ES-I3 (cell line): ENCODE results near the gene INPP5A.

Experiments used
- H3K36me3 ChIP-seq: 2 replicates; pipeline ENCODE4 v1.6.1; 2013; ENCODE audit warnings: mild to moderate bottlenecking, low read length, control low read depth, moderate library complexity; ENCODE audit not compliant: insufficient read depth
- H3K4me1 ChIP-seq: 2 replicates; pipeline ENCODE4 v1.6.1; 2013; ENCODE audit warnings: mild to moderate bottlenecking, control low read depth, low read length; ENCODE audit not compliant: insufficient read depth
- H3K9ac ChIP-seq: 2 replicates; pipeline ENCODE4 v1.6.1; 2013; ENCODE audit warnings: low read depth, mild to moderate bottlenecking, low read length, moderate library complexity
- H3K9me3 ChIP-seq: 2 replicates; pipeline ENCODE4 v1.6.1; 2013; ENCODE audit warnings: mild to moderate bottlenecking, low read length, moderate library complexity; ENCODE audit not compliant: control insufficient read depth, insufficient read depth

The INPP5A gene

GRCh38 chr10:132534391-132535064 is 3.1 kb upstream of the INPP5A start:
- 0 out of 2 replicates have a peak, but pooled peaks cover 6% of the 10 kb centered on the region for H3K4me1 ChIP-seq

GRCh38 chr10:132535065-132535651 is 2.4 kb upstream of the INPP5A start:
- no peak overlapping the region for H3K9ac ChIP-seq
- H3K36me3 ChIP-seq: no peaks in the 10 kb centered on the region
- H3K9me3 ChIP-seq: no peaks in the 10 kb centered on the region
- H3K4me1 ChIP-seq: peaks cover 8% of the 10 kb centered on the region; the same call in 1 of the 2 replicates

More at GRCh38 chr10:132534391-132535064, 3.1 kb upstream of the INPP5A start:
- H3K9ac ChIP-seq: no peak overlapping the region
- H3K36me3 ChIP-seq: no peaks in the 10 kb centered on the region
- H3K9me3 ChIP-seq: no peaks in the 10 kb centered on the region

GRCh38 chr10:132536241-132536876 is 1.2 kb upstream of the INPP5A start:
- no peaks in the 10 kb centered on the region for H3K36me3 ChIP-seq
- peak overlapping the region; percentile 81 for H3K9ac ChIP-seq
- H3K4me1 ChIP-seq: peaks cover 13% of the 10 kb centered on the region
- H3K9me3 ChIP-seq: no peaks in the 10 kb centered on the region

- Histone ChIP-seq H3K9ac (peak overlapping the region; percentile 81), H3K36me3 (no peaks in the 10 kb centered on the region), H3K9me3 (no peaks in the 10 kb centered on the region), H3K4me1 (peaks cover 20% of the 10 kb centered on the region)
Observed at GRCh38 chr10:132536877-132537683, 507 bp upstream of the INPP5A start.

GRCh38 chr10:132538031-132538789 is 623 bp downstream of the INPP5A start:
- peak overlapping the region; percentile 69 for H3K9ac ChIP-seq
- no peaks in the 10 kb centered on the region for H3K9me3 ChIP-seq
- H3K4me1 ChIP-seq: peaks cover 23% of the 10 kb centered on the region
- no peaks in the 10 kb centered on the region for H3K36me3 ChIP-seq

- Histone ChIP-seq H3K36me3 (no peaks in the 10 kb centered on the region), H3K9me3 (no peaks in the 10 kb centered on the region), H3K9ac (peak overlapping the region; percentile 69; the same call in 1 of the 2 replicates), H3K4me1 (peaks cover 23% of the 10 kb centered on the region)
Observed at GRCh38 chr10:132538790-132539421, 1.3 kb downstream of the INPP5A start.

- Histone ChIP-seq H3K4me1 (peaks cover 23% of the 10 kb centered on the region), H3K9ac (no peak overlapping the region), H3K9me3 (no peaks in the 10 kb centered on the region), H3K36me3 (no peaks in the 10 kb centered on the region)
Observed at GRCh38 chr10:132539431-132539839, 1.8 kb downstream of the INPP5A start.

- Histone ChIP-seq H3K36me3 (no peaks in the 10 kb centered on the region), H3K9me3 (no peaks in the 10 kb centered on the region), H3K4me1 (peaks cover 23% of the 10 kb centered on the region), H3K9ac (no peak overlapping the region)
Observed at GRCh38 chr10:132539894-132540293, 2.3 kb downstream of the INPP5A start.

GRCh38 chr10:132540456-132540855 is 2.9 kb downstream of the INPP5A start:
- Histone ChIP-seq H3K36me3 (no peaks in the 10 kb centered on the region), H3K4me1 (peaks cover 23% of the 10 kb centered on the region), H3K9ac (no peak overlapping the region), H3K9me3 (no peaks in the 10 kb centered on the region)

GRCh38 chr10:132541129-132541528 is 3.5 kb downstream of the INPP5A start:
- Histone ChIP-seq H3K36me3 (no peaks in the 10 kb centered on the region), H3K9me3 (no peaks in the 10 kb centered on the region), H3K9ac (no peak overlapping the region), H3K4me1 (peaks cover 20% of the 10 kb centered on the region)

- Histone ChIP-seq H3K4me1 (peaks cover 20% of the 10 kb centered on the region), H3K9ac (no peak overlapping the region), H3K9me3 (no peaks in the 10 kb centered on the region), H3K36me3 (no peaks in the 10 kb centered on the region)
Observed at GRCh38 chr10:132541601-132542011, 4.0 kb downstream of the INPP5A start.

GRCh38 chr10:132542086-132542775 is 4.6 kb downstream of the INPP5A start:
- Histone ChIP-seq H3K9me3 (no peaks in the 10 kb centered on the region), H3K36me3 (no peaks in the 10 kb centered on the region), H3K4me1 (peaks cover 20% of the 10 kb centered on the region), H3K9ac (no peak overlapping the region)

- Histone ChIP-seq H3K36me3 (no peaks in the 10 kb centered on the region), H3K4me1 (peaks cover 20% of the 10 kb centered on the region), H3K9me3 (no peaks in the 10 kb centered on the region), H3K9ac (no peak overlapping the region)
Observed at GRCh38 chr10:132542819-132543218, 5.2 kb downstream of the INPP5A start.
